ENCODE results near the gene HLCS.
A peak's percentile ranks its signal among the peaks of the same experiment; 100 is the strongest.
"Not testable (repeated sequence)": the region's sequence is repeated elsewhere in the genome, so short reads cannot be mapped to it uniquely, and the experiment has no call there.

Gene HLCS

DNA sequence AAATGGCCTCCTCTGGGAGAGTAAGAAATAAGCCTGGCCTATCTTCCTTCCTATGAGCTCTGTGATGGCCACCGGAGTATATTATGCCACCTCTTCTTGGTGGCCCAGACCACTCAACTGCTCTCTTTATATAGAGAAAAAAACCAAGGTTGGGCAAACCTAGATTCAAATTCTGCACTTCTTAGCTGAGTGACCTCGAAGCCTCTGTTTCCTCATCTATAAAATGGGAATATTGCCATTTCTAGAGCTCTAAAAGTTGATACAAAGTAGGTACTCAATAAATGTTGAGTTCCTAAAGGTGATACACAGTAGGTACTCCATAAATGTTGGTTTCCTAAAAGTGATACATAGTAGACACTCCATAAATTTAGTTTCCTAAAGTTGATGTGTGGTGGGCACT lies 120.7 kb downstream of the HLCS start:
- no peak for DNase-seq

DNA sequence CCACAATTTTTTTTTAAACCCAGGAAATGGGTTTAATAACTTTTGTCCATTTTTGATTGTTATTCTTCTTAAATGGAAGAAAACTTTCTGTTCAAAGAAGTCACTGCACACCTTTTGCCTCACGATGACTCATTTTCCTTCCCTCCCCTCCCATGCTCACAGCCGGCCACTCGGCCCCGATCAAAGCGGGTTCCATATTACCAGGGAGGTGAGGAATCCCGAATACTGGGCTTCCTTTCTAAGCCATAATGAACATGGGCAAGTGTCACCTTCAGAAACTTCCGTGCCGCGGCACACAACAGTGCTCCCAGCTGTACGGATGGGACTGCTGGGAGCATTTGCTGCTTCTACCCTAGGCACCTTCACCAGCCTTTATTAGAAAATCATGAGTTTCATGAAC lies 121.4 kb downstream of the HLCS start:
- no peak for DNase-seq

DNA sequence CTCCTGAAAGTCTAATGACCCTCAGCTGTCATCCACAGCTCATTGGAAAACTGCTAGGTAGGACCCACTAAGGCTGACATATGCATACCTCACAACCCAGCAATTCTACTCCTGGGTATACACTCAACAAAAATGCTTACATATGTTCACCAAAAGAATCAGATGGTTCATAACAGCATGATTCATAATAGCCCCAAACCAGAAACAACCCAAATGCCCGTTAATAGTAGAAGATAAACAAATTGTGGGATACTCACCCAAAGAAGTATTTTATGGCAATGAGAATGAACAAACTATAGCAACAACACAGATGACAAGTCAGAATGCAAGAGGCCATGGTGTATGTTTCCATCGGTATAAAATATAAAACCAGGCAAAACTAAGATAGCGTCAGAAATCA lies 124.6 kb downstream of the HLCS start:
- DNase-seq, result no peak

DNA sequence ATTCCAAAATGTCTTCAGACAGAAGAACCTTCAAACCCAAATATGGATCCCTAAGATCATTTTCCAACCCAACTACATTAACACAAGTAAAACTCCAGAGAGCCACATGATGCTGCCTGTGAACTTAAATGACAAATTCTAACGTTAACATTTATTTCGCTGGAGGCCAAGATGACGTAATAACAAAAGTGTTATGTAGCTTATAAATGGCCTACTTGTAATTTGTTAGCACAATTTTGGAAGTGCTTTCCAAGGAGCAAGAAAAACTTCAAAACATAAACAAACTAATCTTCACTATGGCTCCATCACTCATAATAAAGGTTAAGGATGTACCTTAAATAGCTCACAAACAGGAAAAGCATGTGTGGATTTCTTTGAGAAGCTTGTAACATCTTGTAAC lies 126.7 kb downstream of the HLCS start:
- no peak for DNase-seq

DNA sequence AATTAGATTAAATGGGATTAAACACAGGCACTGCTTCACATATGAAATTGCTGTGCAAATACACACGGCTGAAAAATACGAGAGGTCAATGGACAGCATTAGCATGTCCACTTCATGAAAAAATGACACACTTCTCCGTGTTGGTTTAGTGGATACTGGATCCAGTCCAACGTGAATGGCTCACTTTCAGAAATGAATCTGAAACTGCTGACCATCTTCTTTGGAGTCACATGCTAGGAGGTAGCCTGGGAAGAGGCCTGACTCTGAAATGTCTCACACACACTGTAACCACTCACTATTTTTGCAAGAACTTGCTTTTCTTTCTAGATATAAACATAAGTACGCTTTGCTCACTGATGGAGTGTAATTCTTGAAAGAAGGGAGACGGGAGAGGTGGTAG lies 127.3 kb downstream of the HLCS start:
- no peak for DNase-seq

DNA sequence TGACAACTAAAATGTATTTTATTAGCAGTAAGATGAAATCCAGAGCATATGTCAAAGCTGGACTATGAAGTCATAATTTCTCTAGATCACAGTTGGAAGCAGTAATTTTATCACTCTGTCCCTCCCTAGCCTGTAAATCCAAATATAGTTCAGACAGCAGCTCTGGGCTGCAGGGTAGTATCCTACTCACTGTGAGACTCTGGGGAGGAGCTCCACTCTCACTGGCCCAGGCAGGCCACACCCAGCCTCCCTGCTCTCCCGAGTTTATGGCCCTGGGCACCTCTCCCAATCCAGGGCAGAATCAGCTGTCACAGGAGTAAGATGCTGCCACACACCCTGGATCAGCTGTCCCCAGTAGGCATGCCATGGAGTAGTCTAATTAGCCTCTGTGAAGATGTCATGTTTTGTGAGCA lies 131.1 kb downstream of the HLCS start:
- no peak for DNase-seq

DNA sequence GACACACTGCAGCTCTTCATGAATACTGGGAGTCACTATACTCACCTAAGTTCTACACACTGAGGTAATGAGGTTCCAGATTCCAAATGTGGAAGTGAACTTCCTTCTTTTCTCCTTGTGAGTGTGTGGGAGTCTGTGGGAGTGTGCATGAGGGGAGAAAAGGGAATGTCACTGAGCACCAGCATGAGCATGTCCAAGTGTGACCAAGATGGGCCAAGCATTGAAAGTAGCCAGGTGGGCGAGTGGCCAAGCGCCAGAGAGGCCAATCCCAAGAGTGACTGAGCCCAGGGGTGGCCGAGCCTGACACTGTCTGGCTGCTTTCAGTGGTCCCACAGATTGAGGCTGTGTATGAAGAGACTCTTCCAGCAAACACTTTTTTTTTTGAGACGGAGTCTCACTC lies 132.3 kb downstream of the HLCS start:
- no peak for DNase-seq

DNA sequence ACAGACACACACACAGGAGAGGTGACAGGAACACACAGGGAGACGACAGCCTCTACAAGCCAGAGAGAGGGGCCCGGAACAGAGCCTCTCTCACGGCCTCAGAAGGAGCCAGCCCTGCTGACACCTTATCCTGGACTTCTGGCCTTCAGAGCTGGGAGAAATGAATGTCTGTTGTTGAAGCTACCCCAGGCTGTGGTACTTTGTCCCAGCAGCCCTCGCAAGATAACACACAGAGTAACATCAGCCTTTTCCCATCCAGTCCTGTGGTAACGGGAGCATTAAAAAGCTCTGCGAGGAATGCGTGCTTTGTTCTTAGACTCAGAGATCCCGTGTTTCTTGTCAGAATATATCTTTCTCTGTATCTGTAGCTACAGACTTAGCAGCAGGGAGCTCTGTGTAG lies 136.4 kb downstream of the HLCS start:
- DNase-seq, result no peak

DNA sequence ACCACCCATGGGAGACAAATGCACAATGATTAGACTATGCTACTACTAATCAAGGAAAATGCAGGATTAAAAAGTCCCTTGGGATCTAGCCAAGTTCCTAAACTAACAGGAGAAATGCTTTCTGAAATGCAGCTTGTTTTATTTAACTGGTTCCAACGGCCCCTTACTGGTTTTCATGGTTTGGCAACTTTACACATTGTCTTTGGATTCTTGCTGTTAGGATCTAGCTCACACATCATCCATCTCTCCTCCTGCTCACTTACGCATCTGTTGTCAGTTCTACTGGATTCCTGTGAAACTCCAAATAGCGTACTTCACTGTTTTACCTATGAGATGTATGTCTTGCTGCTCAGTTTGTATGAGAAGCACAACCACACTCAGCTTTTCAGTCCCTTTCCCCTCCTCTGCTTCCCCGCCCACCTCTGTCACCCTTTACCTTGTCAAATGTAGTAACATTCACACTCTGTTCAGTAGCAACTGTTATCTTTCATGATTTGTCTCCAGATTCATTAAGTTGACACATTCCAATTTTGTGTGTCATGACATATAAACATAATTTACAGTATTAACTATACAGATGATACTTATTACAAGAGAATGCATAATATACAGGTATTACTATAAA lies 137.5 kb downstream of the HLCS start:
- no peak for DNase-seq

DNA sequence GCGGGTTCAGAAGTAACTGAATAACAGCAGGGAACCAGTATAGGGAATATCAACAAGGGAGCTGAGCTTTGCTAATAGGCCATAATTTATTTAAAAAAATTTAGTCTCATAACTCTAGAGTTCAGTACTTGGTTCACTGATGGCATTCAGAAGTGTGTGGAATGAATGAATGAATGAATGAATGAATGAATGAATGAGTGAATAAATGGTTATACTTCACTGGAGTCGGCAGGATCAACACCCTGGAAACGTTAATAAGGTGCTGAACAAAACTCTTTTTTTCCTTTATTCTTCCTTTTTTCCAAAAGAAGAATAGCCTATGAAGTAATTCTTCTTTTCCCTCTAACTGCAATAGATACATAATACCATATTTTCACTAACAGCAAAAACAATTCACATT lies 138.3 kb downstream of the HLCS start:
- no peak for DNase-seq

DNA sequence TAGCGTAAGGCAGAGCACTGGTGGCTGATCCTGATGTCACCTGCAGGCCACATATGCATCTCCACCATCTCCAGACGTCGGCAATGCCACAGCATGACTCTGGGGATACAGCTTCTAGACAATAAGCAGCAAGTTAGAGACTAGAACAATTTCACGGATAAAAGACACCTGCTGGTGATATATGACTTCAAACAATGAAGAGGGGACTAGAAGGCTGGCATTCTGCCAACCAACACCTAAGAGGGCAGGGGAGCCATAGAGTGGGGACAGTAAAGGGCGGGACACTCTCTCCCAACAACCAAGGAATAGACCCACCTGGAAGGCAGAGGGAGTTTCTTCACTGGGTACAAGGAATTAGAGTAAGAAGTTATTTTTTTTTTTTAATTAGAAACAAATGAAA lies 140.8 kb downstream of the HLCS start:
- DNase-seq, result peak; percentile 40

DNA sequence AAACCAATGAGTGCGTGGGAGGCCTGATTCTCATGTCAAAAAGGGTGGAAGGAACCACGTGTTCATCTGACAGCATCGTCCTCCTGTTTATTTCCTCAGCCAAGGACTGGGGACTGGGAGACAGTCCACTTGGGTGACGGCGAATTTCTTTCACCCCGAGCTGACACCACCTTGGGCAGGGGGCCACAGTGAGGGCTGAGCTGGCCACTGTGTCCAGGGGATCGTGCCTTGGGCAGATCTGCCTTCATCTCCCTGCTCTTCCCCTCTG lies 145.5 kb downstream of the HLCS start:
- no peak for DNase-seq

DNA sequence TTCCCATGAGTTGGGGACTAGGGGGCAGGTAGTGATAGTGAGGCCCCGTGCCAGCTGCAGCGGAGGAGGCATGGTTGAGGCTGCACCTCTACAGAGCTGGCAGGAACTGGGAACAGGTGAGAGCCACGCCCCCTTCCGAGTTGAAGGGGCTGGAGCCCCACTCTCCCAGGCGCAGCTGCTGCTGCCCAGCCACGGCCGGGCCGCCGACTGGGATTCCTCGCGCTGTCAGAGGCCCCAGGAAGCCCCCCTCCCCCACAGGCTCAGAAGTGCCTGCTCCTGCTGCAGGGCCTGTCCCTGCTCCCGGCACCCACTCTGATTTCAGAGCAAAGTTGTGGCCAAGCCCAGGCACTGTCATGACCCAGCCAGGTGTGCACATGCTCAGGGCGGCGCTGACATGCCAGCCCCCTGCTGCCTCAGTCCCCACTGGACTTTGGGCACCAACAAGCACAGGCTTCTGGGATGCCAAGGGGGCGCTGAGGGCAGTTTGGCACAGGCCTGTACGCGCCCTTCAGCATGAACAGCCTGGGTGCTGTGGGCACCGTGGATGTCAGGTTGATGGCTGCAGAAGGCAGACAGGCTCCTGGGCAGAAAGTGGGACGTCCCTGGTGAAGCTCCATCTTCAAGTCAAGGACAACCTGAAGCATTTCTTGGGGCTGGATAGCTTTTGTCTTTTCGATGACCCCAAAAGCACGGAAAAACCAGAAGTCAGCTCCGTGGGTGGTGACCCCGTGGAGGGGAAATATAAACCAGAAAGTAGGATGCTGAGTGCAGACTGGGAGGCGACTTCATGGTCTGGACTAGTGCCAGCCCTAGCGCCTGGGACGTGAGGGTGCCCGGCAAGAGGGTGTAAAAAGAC lies 146.1 kb downstream of the HLCS start:
- no peak for DNase-seq

DNA sequence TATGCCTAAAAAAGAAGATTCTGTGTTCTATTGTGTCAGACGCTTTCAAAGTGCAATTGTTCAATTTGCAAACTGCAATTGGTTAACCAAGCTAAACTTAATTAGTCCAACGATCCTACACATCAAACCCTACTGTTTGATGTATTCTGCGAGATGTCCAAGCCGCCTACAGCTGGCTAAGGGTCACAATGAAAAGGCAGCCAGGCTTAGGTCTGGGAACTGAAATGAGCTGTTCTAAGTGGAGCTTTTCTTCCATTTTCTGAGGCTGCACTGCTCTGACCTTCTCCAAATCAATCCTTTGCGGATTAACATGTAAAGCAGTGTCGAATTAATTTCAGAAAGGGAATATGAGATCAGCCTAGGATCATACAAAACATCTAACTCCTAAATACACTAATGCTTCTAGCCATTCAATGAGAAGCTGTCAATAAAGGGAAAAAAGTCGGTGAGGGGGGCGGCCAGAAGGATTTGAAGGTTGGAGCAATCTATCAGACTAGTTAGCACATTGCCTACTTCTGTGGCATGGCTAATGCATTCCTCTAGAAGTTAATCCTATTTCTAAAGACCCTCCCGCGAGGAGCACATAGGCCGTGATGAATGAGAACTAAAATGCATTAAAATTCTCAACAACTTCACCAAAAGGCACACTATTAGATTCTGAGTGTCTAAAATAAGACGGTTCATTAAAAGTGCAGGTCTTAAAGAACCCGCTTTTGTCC lies 148.6 kb downstream of the HLCS start:
- DNase-seq, result no peak

DNA sequence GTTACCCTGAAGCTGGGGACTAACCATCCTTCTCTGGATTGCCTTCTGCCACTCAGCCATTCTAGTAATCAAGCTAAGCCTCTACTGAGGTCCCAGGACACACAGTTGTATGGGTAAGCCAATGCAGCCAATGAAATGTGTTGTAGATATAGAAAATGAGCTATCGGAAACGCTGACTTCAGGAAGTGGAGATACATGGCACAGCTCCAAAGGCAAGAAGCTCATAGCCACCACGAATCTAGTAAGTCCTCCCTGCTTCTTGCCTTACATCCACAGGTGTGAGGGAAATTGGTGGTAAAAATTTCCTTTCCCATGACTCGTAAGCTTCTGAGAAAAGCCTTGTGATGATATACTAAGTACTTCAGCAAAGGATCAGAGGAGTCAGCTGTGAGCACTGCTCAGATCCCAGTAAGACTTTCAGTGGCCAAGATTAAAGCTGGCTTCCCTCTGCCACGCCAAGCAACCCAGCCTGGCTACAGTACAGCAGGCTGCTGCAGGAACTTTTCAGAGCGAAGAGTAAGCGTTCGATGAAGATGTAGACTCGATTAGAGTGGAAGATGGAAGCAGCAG lies 149.8 kb downstream of the HLCS start:
- DNase-seq, result no peak

DNA sequence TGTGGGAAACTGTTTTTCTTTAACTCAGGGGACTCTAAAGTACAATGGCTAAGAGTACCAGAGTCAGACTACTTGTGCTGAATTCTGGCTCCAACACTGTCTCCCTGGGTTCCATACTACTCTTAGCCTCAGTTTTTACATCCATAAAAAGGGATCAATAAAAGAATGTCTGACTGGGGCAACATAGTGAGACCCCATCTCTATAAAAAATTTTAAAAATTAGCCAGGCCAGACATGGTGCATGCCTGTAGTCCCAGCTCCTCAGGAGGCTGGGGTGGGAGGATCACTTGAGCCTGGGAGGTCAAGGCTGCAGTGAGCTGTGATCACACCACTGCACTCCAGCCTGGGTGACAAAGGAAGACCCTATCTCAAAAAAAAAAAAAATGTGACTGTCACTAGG lies 150.4 kb downstream of the HLCS start:
- not testable (repeated sequence) for DNase-seq

DNA sequence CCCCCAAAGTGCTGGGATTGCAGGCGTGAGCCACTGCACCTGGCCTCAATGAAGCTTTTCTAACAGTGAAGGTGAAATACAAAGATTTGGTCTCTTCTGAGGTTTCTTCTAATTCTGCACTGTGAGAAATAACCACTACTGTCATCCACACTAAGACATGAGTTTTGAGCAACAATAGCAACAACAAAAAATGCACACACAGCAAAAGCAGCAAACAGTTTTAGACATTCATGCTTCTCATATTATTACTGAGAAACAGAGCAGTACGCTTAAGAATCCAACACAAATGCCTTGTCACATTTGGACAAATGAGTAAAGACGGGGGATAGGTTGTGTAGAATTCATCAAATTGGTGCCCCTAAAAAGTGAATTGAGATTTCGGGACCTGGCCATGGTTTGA lies 151.2 kb downstream of the HLCS start:
- DNase-seq, result no peak

DNA sequence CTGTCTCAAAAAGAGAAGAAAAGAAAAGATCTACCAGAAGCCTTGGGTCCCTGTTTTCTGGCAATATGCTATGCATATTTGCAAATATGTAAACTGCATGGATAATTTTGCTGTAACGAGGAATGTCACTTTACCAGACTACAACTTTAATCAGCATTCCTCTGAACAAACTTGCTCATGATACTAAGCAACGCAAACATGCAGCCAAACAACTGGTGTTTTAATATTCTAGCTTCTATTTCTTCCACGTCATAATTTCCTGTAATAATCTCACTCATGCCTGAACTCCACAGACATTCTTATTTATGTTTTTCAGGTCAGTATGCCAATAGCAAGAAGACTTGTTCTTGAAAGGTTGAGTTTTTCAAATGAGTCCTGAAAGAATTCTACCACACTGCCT lies 153.4 kb downstream of the HLCS start:
- no peak for DNase-seq

DNA sequence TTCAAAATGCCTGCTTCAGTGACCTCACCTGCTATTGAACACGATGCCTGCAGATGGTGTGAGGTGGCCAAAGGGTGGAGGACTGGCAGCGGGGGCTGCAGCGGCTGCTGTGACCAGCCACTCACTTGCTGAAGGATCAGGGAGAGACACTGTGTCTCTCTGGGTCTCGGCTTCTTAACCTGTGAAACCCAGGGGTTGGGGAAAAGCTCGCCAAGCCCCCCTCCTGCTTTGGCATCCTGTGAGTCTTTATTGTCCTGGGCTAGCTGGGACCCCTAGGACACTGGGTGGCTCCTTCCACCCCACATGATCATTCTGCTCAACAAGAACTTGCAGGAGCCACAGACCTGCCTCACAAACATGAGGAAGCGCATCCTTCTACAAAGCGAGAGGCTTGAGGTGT lies 154.7 kb downstream of the HLCS start:
- no peak for DNase-seq

DNA sequence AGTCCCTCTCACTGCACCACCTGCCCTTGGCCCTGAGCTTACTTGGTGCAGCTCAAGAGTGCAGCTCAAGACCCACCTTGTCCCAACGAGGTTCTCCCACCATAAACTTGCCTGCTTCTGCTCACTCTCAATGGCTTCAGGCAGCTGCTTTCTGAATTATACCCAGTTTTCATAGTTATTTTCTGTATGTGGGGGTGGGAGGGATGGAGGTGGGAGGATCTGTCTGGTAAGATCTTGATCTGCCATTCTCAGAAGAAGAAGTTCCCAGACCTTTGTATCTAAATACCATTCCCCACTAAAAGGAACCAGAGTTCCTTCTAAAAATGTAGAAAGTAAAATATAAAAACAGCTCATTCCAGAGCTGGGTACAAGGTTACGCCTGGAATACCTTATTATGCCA lies 156.0 kb downstream of the HLCS start:
- DNase-seq, result no peak

DNA sequence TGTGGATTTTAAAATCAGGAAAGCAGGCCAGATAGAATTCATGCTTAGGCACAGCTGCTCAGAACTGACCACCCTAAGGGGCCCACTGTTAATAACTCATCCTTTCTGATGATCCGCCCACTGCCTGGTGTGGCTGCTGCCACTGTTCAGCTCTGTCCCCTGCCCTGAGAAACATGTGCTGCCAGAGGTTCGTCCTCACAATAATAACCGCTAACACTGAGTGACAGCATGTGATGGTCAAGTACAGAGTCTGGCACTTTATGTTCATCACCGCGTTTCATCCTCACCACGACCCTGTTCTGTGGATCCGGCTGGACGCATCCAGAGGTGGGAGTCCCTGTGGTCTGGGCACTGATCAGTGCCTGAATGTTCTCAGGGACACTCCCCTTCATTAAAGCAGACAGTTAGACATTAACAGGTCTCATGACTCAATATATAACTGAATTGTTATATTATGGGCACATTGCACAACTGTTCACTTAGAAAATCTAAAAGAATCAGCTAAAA lies 159.0 kb downstream of the HLCS start:
- DNase-seq, result no peak

DNA sequence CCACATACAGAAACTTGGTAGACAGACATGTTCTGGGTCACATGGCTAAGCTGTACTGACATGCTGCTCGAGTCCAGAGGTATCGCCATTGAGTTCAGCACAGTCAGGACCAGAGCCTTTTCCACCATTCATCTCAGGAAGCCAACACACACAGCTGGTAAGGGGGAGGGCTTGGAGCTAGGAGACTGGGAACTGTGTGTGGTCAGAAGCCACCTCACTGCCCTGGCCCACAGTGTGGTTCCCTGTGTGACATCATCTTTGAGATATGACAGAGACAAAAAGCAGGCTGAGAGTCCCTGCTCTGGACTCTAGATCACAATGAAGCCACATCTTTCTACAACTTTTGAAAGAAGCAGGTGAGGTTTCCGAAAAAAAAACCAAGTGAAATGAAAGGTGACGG lies 160.4 kb downstream of the HLCS start:
- DNase-seq, result no peak

DNA sequence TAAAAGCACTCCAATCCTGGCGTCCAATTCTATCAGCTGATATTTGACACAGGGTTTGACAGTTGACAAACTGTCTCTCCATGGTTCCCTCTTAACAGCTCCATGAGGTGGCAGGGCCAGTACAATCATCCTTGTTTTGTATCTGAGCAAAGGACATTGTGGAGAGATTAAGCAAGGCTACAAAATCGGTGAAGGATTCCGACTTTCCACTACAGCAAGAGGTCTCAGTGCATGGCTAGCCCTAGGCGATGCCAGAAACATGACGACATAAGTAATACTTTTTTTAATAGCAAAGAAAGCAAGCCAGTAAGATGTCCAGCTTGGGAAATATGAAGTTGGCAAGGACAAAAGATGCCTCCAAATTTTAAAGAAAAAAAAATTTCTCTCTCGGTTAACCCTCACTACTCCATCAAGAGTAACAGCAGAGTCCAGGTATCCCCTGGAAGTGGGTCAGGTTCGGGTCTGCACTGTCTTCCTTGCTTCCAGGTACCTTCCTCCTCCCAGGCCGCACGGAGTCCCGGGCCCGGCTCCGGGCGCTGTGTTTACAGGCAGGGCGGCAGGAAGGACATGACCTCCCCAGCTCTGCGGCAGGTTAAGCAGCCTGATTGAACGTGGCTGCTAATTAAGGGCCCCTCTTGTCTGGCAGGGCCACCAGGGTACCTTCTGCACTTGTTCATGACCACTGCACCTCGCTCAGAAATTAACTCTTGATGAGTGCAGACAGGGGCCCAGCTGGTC lies 161.4 kb downstream of the HLCS start:
- no peak for DNase-seq

Measured in NCI-H1417 treated with DMSO at 0.1 percent for 48 hours (cell line).